ENCODE data around the gene PRR3.
A peak's percentile ranks its signal among the peaks of the same experiment; 100 is the strongest.

PRR3 gene

GRCh38 chr6:30610065-30610464 is 53.0 kb downstream of the PRR3 start:
- H3K36me3 ChIP-seq (ENCODE audit: control insufficient read depth in 5 of 5, insufficient read depth in 5 of 5, low read length in 5 of 5) = peaks cover 6 to 44% (median 30%) of the 10 kb centered on the region in 5 donors
- H3K4me1 ChIP-seq (ENCODE audit: control insufficient read depth in 5 of 5, insufficient read depth in 5 of 5, low read length in 5 of 5) = peaks cover 3 to 54% (median 48%) of the 10 kb centered on the region in 5 donors
- no peak overlapping the region for H3K27ac ChIP-seq (ENCODE audit: low read depth, low read length)

GRCh38 chr6:30611150-30611855 is 54.2 kb downstream of the PRR3 start:
- no peak overlapping the region for H3K9ac ChIP-seq (ENCODE audit: low read length in 5 of 5)

More at GRCh38 chr6:30610065-30610464, 53.0 kb downstream of the PRR3 start:
- Histone ChIP-seq H3K4me3 (ENCODE audit: low read depth in 1 of 5, low read length in 5 of 5) (no peak overlapping the region), H3K27me3 (ENCODE audit: control insufficient read depth in 5 of 5, insufficient read depth in 4 of 5, low read length in 5 of 5) (no peaks in the 10 kb centered on the region), H3K9me3 (ENCODE audit: control insufficient read depth in 5 of 5, low read length in 5 of 5) (no peaks in the 10 kb centered on the region), H3K9ac (ENCODE audit: low read length in 5 of 5) (no peak overlapping the region)

DNA sequence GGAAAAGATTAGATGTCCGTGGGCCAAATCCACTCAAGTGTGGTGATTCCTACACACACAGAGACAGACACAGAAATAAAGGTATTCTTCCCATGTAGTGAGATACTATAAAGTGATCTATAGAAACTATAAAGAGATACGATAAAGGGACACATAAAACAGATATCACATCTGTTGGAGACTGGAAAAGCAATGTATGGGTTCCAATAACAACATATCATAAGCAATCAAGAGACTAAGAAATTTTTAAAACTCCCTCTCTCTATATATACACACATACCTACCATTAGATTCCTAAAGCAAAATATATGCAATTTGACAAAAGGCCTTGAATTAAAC is 54.7 kb downstream of the PRR3 start:
- Histone ChIP-seq H3K4me3 (ENCODE audit: low read depth in 1 of 5, low read length in 5 of 5) (no peak overlapping the region), H3K27me3 (ENCODE audit: control insufficient read depth in 5 of 5, insufficient read depth in 4 of 5, low read length in 5 of 5) (no peaks in the 10 kb centered on the region), H3K9ac (ENCODE audit: low read length in 5 of 5) (no peak overlapping the region), H3K27ac (ENCODE audit: low read depth, low read length) (no peak overlapping the region), H3K36me3 (ENCODE audit: control insufficient read depth in 5 of 5, insufficient read depth in 5 of 5, low read length in 5 of 5) (peaks cover 6 to 37% (median 22%) of the 10 kb centered on the region in 5 donors), H3K4me1 (ENCODE audit: control insufficient read depth in 5 of 5, insufficient read depth in 5 of 5, low read length in 5 of 5) (peaks cover 3 to 54% (median 51%) of the 10 kb centered on the region in 5 donors), H3K9me3 (ENCODE audit: control insufficient read depth in 5 of 5, low read length in 5 of 5) (no peaks in the 10 kb centered on the region)

More at GRCh38 chr6:30611150-30611855, 54.2 kb downstream of the PRR3 start:
- no peaks in the 10 kb centered on the region for H3K27me3 ChIP-seq (ENCODE audit: control insufficient read depth in 5 of 5, insufficient read depth in 4 of 5, low read length in 5 of 5)
- peaks cover 3 to 54% (median 51%) of the 10 kb centered on the region in 5 donors for H3K4me1 ChIP-seq (ENCODE audit: control insufficient read depth in 5 of 5, insufficient read depth in 5 of 5, low read length in 5 of 5)
- no peak overlapping the region for H3K27ac ChIP-seq (ENCODE audit: low read depth, low read length)
- H3K36me3 ChIP-seq (ENCODE audit: control insufficient read depth in 5 of 5, insufficient read depth in 5 of 5, low read length in 5 of 5) = peaks cover 6 to 37% (median 23%) of the 10 kb centered on the region in 5 donors
- no peaks in the 10 kb centered on the region for H3K9me3 ChIP-seq (ENCODE audit: control insufficient read depth in 5 of 5, low read length in 5 of 5)
- no peak overlapping the region for H3K4me3 ChIP-seq (ENCODE audit: low read depth in 1 of 5, low read length in 5 of 5)

DNA sequence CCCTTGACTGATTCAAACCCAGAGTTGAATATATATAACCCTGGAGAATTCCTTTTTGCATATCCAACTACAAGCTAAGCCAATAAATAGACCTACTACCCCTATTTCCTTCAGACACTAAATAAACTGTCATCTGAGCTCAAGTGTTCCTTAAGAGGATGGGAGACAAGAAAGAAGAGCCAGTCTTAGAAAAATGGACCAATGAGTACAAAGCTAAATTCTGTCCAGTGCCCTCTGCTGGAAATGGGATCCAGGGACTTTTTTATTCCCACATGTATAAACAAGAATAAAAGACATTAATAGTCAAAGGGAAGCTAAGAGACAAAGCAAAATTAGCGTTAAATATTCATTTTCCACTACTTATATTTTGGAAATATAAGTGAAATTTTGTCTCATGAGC is 55.1 kb downstream of the PRR3 start:
- H3K27ac ChIP-seq (ENCODE audit: low read depth, low read length) = peak overlapping the region; percentile 99
- H3K27me3 ChIP-seq (ENCODE audit: control insufficient read depth in 5 of 5, insufficient read depth in 4 of 5, low read length in 5 of 5) = no peaks in the 10 kb centered on the region
- peaks cover 4 to 54% (median 48%) of the 10 kb centered on the region in 5 donors for H3K4me1 ChIP-seq (ENCODE audit: control insufficient read depth in 5 of 5, insufficient read depth in 5 of 5, low read length in 5 of 5)

GRCh38 chr6:30612687-30613248 is 55.7 kb downstream of the PRR3 start:
- no peaks in the 10 kb centered on the region for H3K27me3 ChIP-seq (ENCODE audit: control insufficient read depth in 5 of 5, insufficient read depth in 4 of 5, low read length in 5 of 5)
- H3K9me3 ChIP-seq (ENCODE audit: control insufficient read depth in 5 of 5, low read length in 5 of 5) = no peaks in the 10 kb centered on the region
- H3K27ac ChIP-seq (ENCODE audit: low read depth, low read length) = peak overlapping the region; percentile 99
- peaks cover 8 to 50% (median 47%) of the 10 kb centered on the region in 5 donors for H3K4me1 ChIP-seq (ENCODE audit: control insufficient read depth in 5 of 5, insufficient read depth in 5 of 5, low read length in 5 of 5)
- peaks cover 0 to 30% (median 16%) of the 10 kb centered on the region in 5 donors for H3K36me3 ChIP-seq (ENCODE audit: control insufficient read depth in 5 of 5, insufficient read depth in 5 of 5, low read length in 5 of 5)
- no peak overlapping the region for H3K4me3 ChIP-seq (ENCODE audit: low read depth in 1 of 5, low read length in 5 of 5)
- peak overlapping the region in 2 of 5 donors; percentile 7 to 33 for H3K9ac ChIP-seq (ENCODE audit: low read length in 5 of 5)

More for the DNA sequence above, 55.1 kb downstream of the PRR3 start:
- Histone ChIP-seq H3K4me3 (ENCODE audit: low read depth in 1 of 5, low read length in 5 of 5) (no peak overlapping the region), H3K9ac (ENCODE audit: low read length in 5 of 5) (peak overlapping the region in 1 of 5 donors; percentile 33), H3K36me3 (ENCODE audit: control insufficient read depth in 5 of 5, insufficient read depth in 5 of 5, low read length in 5 of 5) (peaks cover 5 to 35% (median 21%) of the 10 kb centered on the region in 5 donors), H3K9me3 (ENCODE audit: control insufficient read depth in 5 of 5, low read length in 5 of 5) (no peaks in the 10 kb centered on the region)
